Esophagus muscularis mucosa (tissue), 4 donors: Measurements from ENCODE around the gene SHANK3. TPM values are rescaled to one million over a fixed set of nuclear protein-coding genes. Genes with fewer than 3 reads are reported as not detected.

Experiments used
- DNase-seq: peaks from one replicate; pipeline ENCODE4 v3.0.0-alpha.2; 2017; ENCODE audit errors: extremely low spot score
- H3K27ac ChIP-seq, 4 donors: fragments of 200-600 bp; sonication (generic); replicated peaks in 1 of 4; 1 replicate in 3 of 4; 2 replicates in 1 of 4; pipeline ENCODE4 v1.5.1; 2016 to 2019; ENCODE audit warnings: mild to moderate bottlenecking in 1 of 4
- H3K27me3 ChIP-seq, 4 donors: fragments of 200-600 bp; sonication (generic); one replicate each; pipeline versions ENCODE4 v1.5.1 to v1.6.0; 2016 to 2019
- H3K36me3 ChIP-seq, 4 donors: fragments of 200-600 bp; sonication (generic); one replicate each; pipeline ENCODE4 v1.5.1; 2016 to 2019
- H3K4me1 ChIP-seq, 4 donors: fragments of 200-600 bp; sonication (generic); one replicate each; pipeline ENCODE4 v1.5.1; 2016 to 2019
- H3K4me3 ChIP-seq, 4 donors: fragments of 200-600 bp; sonication (generic); 1 replicate in 2 of 4; 2 replicates in 2 of 4; pipeline ENCODE4 v1.5.1; 2016 to 2019; ENCODE audit warnings: mild to moderate bottlenecking in 4 of 4, moderate library complexity in 1 of 4
- H3K9me3 ChIP-seq, 4 donors: fragments of 200-600 bp; sonication (generic); 1 replicate in 3 of 4; 2 replicates in 1 of 4; pipeline ENCODE4 v1.5.1; 2016 to 2019
- CTCF ChIP-seq, 3 experiments: fragments of 200-600 bp in 2 of 3; fragments of 450-650 bp in 1 of 3; sonication (generic) in 2 of 3; IDR thresholded peaks; one replicate each; pipeline ENCODE4 v1.5.1; 2017 to 2019; ENCODE audit warnings: antibody characterized with exemption in 3 of 3, mild to moderate bottlenecking in 2 of 3, moderate library complexity in 1 of 3
- EP300 ChIP-seq: sonication (generic); formaldehyde crosslinking; IDR thresholded peaks from one replicate; pipeline ENCODE4 v1.6.1; 2017; ENCODE audit warnings: antibody characterized with exemption
- POLR2A ChIP-seq: fragments of 450-650 bp; IDR thresholded peaks from one replicate; pipeline ENCODE4 v1.6.1; 2017; ENCODE audit warnings: antibody characterized with exemption, moderate library complexity, mild to moderate bottlenecking, low read depth
- POLR2AphosphoS5 ChIP-seq, 2 donors: sonication (generic); formaldehyde crosslinking; IDR thresholded peaks; one replicate each; pipeline ENCODE4 v1.6.1; 2017; ENCODE audit warnings: antibody characterized with exemption in 2 of 2
- WGBS: methylation state at CpG from one replicate; pipeline ENCODE4 v1.1.5; 2018; 5-methylcytosine and 5-hydroxymethylcytosine counted together
- intact Hi-C: fragments of 100-400 bp; cut with DNase I; formaldehyde crosslinking; loops from one replicate; pipeline ENCODE4 v1.15.1; 2023
- total RNA-seq, 4 donors: library from RNA; depleted of rRNA; stranded (reverse); fragments of >200 nt; gene quantifications; one replicate each; pipeline versions ENCODE4 v1.1.0 to v1.2.1, GENCODE V29; 2016

Gene SHANK3
- total RNA-seq, 4 donors from 2014 or later = 7.0 to 21.1 (median 16.0) TPM

- no peak for DNase-seq
- intact Hi-C loops = no loop called here
- H3K4me1 ChIP-seq = peaks cover 14 to 29% (median 21%) of the 10 kb centered on the region in 4 donors
- H3K4me3 ChIP-seq = no peak overlapping the region
- peak overlapping the region; percentile 14 to 71 (median 63) for H3K27ac ChIP-seq
- H3K36me3 ChIP-seq = peaks cover 0 to 21% (median 0%) of the 10 kb centered on the region in 4 donors
- H3K27me3 ChIP-seq = peaks cover 4 to 73% (median 20%) of the 10 kb centered on the region in 4 donors
- 65% methylated on average over 8 of the region's 8 CpGs for WGBS
- TF ChIP-seq EP300 (no peak), CTCF (IDR thresholded peaks at IDR 0.05) (no peak), POLR2A (no peak), POLR2AphosphoS5 (IDR thresholded peaks at IDR 0.05) (no peak)
- no peaks in the 10 kb centered on the region for H3K9me3 ChIP-seq
These were observed 582 bp upstream of the SHANK3 start for GRCh38 chr22:50672041-50672440.

- H3K4me3 ChIP-seq = peak overlapping the region; percentile 49 to 61 (median 53)
- intact Hi-C loops = no loop called here
- H3K27me3 ChIP-seq = peaks cover 4 to 64% (median 20%) of the 10 kb centered on the region in 4 donors
- peak; percentile 80 for DNase-seq
- peaks cover 14 to 29% (median 21%) of the 10 kb centered on the region in 4 donors for H3K4me1 ChIP-seq
- no peak for TF ChIP-seq POLR2AphosphoS5 (IDR thresholded peaks at IDR 0.05)
- TF ChIP-seq CTCF (IDR thresholded peaks at IDR 0.05) = no peak
- no peak for TF ChIP-seq POLR2A
- no peak for TF ChIP-seq EP300
- H3K9me3 ChIP-seq = no peaks in the 10 kb centered on the region
- H3K27ac ChIP-seq = peak overlapping the region in 3 of 4 donors; percentile 63 to 74 (median 69)
- peaks cover 0 to 36% (median 0%) of the 10 kb centered on the region in 4 donors for H3K36me3 ChIP-seq
- WGBS = 4% methylated on average over 35 of the region's 69 CpGs
These were observed 857 bp downstream of the SHANK3 start for GRCh38 chr22:50673231-50674129.

- H3K36me3 ChIP-seq = peaks cover 0 to 42% (median 0%) of the 10 kb centered on the region in 4 donors
- peak overlapping the region; percentile 49 to 61 (median 53) for H3K4me3 ChIP-seq
- peaks cover 4 to 62% (median 20%) of the 10 kb centered on the region in 4 donors for H3K27me3 ChIP-seq
- TF ChIP-seq CTCF (IDR thresholded peaks at IDR 0.05) (no peak), POLR2AphosphoS5 (IDR thresholded peaks at IDR 0.05) (no peak), POLR2A (no peak), EP300 (no peak)
- peak overlapping the region in 2 of 4 donors; percentile 63 to 74 for H3K27ac ChIP-seq
- no peaks in the 10 kb centered on the region for H3K9me3 ChIP-seq
- WGBS = 0% methylated on average over 7 of the region's 43 CpGs
- intact Hi-C loops = no loop called here
- peaks cover 14 to 29% (median 21%) of the 10 kb centered on the region in 4 donors for H3K4me1 ChIP-seq
- no peak for DNase-seq
These were observed 1.5 kb downstream of the SHANK3 start for GRCh38 chr22:50674130-50674500.

GRCh38 chr22:50674606-50675552, 2.3 kb downstream of the SHANK3 start:
- Histone ChIP-seq H3K27me3 (peaks cover 4 to 59% (median 20%) of the 10 kb centered on the region in 4 donors), H3K9me3 (no peaks in the 10 kb centered on the region), H3K36me3 (peaks cover 0 to 49% (median 0%) of the 10 kb centered on the region in 4 donors), H3K4me1 (peaks cover 14 to 29% (median 21%) of the 10 kb centered on the region in 4 donors), H3K27ac (peak overlapping the region in 1 of 4 donors; percentile 22), H3K4me3 (peak overlapping the region; percentile 48 to 61 (median 50))
- no peak for TF ChIP-seq CTCF (IDR thresholded peaks at IDR 0.05)
- intact Hi-C loops = no loop called here
- DNase-seq = no peak
- 17% methylated on average over 30 of the region's 105 CpGs for WGBS
